ENCODE data around the gene BMP5. TPM values are rescaled to one million over a fixed set of nuclear protein-coding genes. Genes with fewer than 3 reads are reported as not detected.
A peak's percentile ranks its signal among the peaks of the same experiment; 100 is the strongest.

BMP5 gene
- total and polyA plus RNA-seq, 2 of the 13 experiments (the other 11 are each of a cell fraction or from before 2014, with no cell fraction given) = not detected

- TF ChIP-seq HDAC6 (IDR thresholded peaks at IDR 0.05; ENCODE audit: low read depth, low read length) (no peak), CHCHD3 (CRISPR knock-in tag; IDR thresholded peaks at IDR 0.05) (no peak), XRCC5 (optimal IDR thresholded peaks at IDR 0.05; ENCODE audit: low read length) (no peak), THAP11 (CRISPR knock-in tag; IDR thresholded peaks at IDR 0.05) (no peak)
Measured at GRCh38 chr6:55833284-55833683, 42.1 kb downstream of the BMP5 start (continued).

GRCh38 chr6:55827818-55828522, 47.4 kb downstream of the BMP5 start:
- no peak overlapping the region for H2AFZ ChIP-seq (ENCODE audit: low read length)
- intact Hi-C loops (cut with micrococcal nuclease; ENCODE audit: unreplicated experiment) (no loop called here), in situ Hi-C loops (cut with HindIII; ENCODE audit: extremely low pct_ligation_motif_present, low pct_unique_long_range_greater_than_20kb) (no loop called here)
- H3K27me3 ChIP-seq (ENCODE audit: control insufficient read depth in 1 of 2, insufficient read depth in 2 of 2, low read length in 2 of 2) = no peaks in the 10 kb centered on the region; a peak in 1 of 5 replicates
- no peak overlapping the region for H3K9ac ChIP-seq (ENCODE audit: insufficient read depth, low read depth, low read length)
- peaks cover 8% of the 10 kb centered on the region for H3K4me1 ChIP-seq (ENCODE audit: insufficient read depth, low read length)
- no peaks in the 10 kb centered on the region for H3K9me3 ChIP-seq (ENCODE audit: low read length)
- CTCF ChIA-PET (ENCODE audit: low intra/inter-chr PET ratio, low total read pairs) = no interaction called here
- peak; percentile 10 for DNase-seq (ENCODE audit: low spot score)
- no peak overlapping the region for H3K27ac ChIP-seq (ENCODE audit: extremely low read length, insufficient read depth, low read length)
- no TSS peak for BruUV-seq (replicated peaks)
- no peak for FAIRE-seq
- POLR2A ChIA-PET = no interaction called here
- no peaks in the 10 kb centered on the region for H3K36me3 ChIP-seq (replicated peaks in 1 of 2; ENCODE audit: control insufficient read depth in 1 of 2, insufficient read depth in 2 of 2, low read length in 2 of 2)
- no peak overlapping the region for H3K4me2 ChIP-seq (ENCODE audit: low read depth, low read length)
- H4K20me1 ChIP-seq (ENCODE audit: insufficient read depth, low read length) = no peaks in the 10 kb centered on the region
- ATAC-seq = no peak; the same call in 2 of the 3 replicates
- no peak overlapping the region for H3K4me3 ChIP-seq (replicated peaks in 1 of 3; ENCODE audit: insufficient read depth in 1 of 3, low read depth in 2 of 3, low read length in 3 of 3)
- no peaks in the 10 kb centered on the region for H3K79me2 ChIP-seq (ENCODE audit: insufficient read depth, low read length)
- TF ChIP-seq ZSCAN12 (CRISPR knock-in tag; IDR thresholded peaks at IDR 0.05) (no peak), RBFOX2 (IDR thresholded peaks at IDR 0.05; ENCODE audit: low read depth, low read length) (no peak), HMGXB4 (CRISPR knock-in tag; IDR thresholded peaks at IDR 0.05; ENCODE audit: borderline replicate concordance in 1 of 2, low read depth in 1 of 2) (no peak), NR3C1 (CRISPR knock-in tag; IDR thresholded peaks at IDR 0.05) (no peak), SNAPC4 (CRISPR knock-in tag; IDR thresholded peaks at IDR 0.05) (no peak), ZNF580 (CRISPR knock-in tag; IDR thresholded peaks at IDR 0.05; ENCODE audit: borderline replicate concordance, low read depth) (no peak), ZNF276 (CRISPR knock-in tag; IDR thresholded peaks at IDR 0.05; ENCODE audit: low read depth) (no peak), ZMYM2 (CRISPR knock-in tag; IDR thresholded peaks at IDR 0.05) (no peak), SNAPC5 (CRISPR knock-in tag; IDR thresholded peaks at IDR 0.05; ENCODE audit: borderline replicate concordance) (no peak), NFIC (IDR thresholded peaks at IDR 0.05; ENCODE audit: low read length) (peak; percentile 49; the same call in 1 of the 2 replicates)
